SU-DHL-6 (cell line): ENCODE data around the gene STAB1.
A peak's percentile ranks its signal among the peaks of the same experiment; 100 is the strongest.

ENCODE experiments used
- H2AFZ ChIP-seq: fragments of 200-600 bp; sonication (generic); 2 replicates; pipeline ENCODE4 v1.6.1; 2014; ENCODE audit warnings: low read depth, mild to moderate bottlenecking, moderate library complexity, mixed read lengths, antibody characterized with exemption, low read length; ENCODE audit not compliant: severe bottlenecking
- H3F3A ChIP-seq: fragments of 200-600 bp; shearing (Covaris generic); 2 replicates; pipeline ENCODE4 v1.6.0; 2016; ENCODE audit warnings: antibody characterized with exemption, mild to moderate bottlenecking; ENCODE audit not compliant: insufficient read depth
- H3K27ac ChIP-seq: fragments of 200-600 bp; sonication (generic); 2 replicates; pipeline ENCODE4 v1.5.1; 2016; ENCODE audit warnings: low read depth, mild to moderate bottlenecking, low read length, moderate library complexity, mixed read lengths
- H3K27me3 ChIP-seq: fragments of 200-600 bp; sonication (generic), shearing (Covaris generic); 2 replicates; pipeline ENCODE4 v1.6.0; 2014; ENCODE audit warnings: mild to moderate bottlenecking, low read length
- H3K36me3 ChIP-seq: fragments of 200-600 bp; sonication (generic); 2 replicates; pipeline ENCODE4 v1.6.1; 2014; ENCODE audit warnings: mild to moderate bottlenecking, low read length, mixed read lengths
- H3K4me2 ChIP-seq: fragments of 300-600, 200-600 bp; shearing (Covaris generic), sonication (generic); 2 replicates; pipeline ENCODE4 v1.6.0; 2014; ENCODE audit warnings: low read length, low read depth, mild to moderate bottlenecking; ENCODE audit not compliant: poor library complexity, severe bottlenecking
- H3K4me3 ChIP-seq: fragments of 200-600 bp; sonication (generic); 2 replicates; pipeline ENCODE4 v1.5.1; 2014; ENCODE audit warnings: antibody characterized with exemption, low read length, mild to moderate bottlenecking, mixed read lengths; ENCODE audit not compliant: insufficient read depth, poor library complexity, severe bottlenecking
- H3K79me2 ChIP-seq: fragments of 200-600 bp; sonication (generic); 2 replicates; pipeline ENCODE4 v1.6.1; 2014; ENCODE audit warnings: mild to moderate bottlenecking, low read length, moderate library complexity; ENCODE audit not compliant: insufficient read depth
- H3K9ac ChIP-seq: fragments of 200-600 bp; sonication (generic); 2 replicates; pipeline ENCODE4 v1.7.0; 2014; ENCODE audit warnings: mild to moderate bottlenecking, low read length
- H3K9me2 ChIP-seq: fragments of 200-600 bp; sonication (generic); replicated peaks from 2 replicates; pipeline ENCODE4 v1.6.1; 2014; ENCODE audit warnings: low read length; ENCODE audit not compliant: insufficient read depth
- H3K9me3 ChIP-seq: fragments of 200-600 bp; sonication (generic); 2 replicates; pipeline ENCODE4 v1.6.1; 2014; ENCODE audit warnings: low read length, mixed read lengths; ENCODE audit not compliant: insufficient read depth
- H4K20me1 ChIP-seq: fragments of 200-600 bp; sonication (generic); 2 replicates; pipeline ENCODE4 v1.6.1; 2014; ENCODE audit warnings: low read depth, mild to moderate bottlenecking, antibody characterized with exemption, low read length, moderate library complexity, mixed read lengths
- CTCF ChIP-seq: fragments of 200-600 bp; sonication (generic); IDR thresholded peaks from one replicate; pipeline ENCODE4 v1.5.1; 2017; ENCODE audit warnings: antibody characterized with exemption, mild to moderate bottlenecking, low read length, moderate library complexity; ENCODE audit not compliant: insufficient read depth, poor library complexity, severe bottlenecking
- EZH2phosphoT487 ChIP-seq: fragments of 200-600 bp; sonication (generic), shearing (Covaris generic); conservative IDR thresholded peaks from 2 replicates; pipeline ENCODE4 v1.6.1; 2018; ENCODE audit warnings: mild to moderate bottlenecking, antibody characterized with exemption, low read length, moderate library complexity, mixed read lengths

STAB1 gene

GRCh38 chr3:52530918-52531826 is 36.0 kb downstream of the STAB1 start:
- TF ChIP-seq EZH2phosphoT487 (no peak), CTCF (no peak)
- peak overlapping the region; percentile 93; the same call in 1 of the 2 replicates for H3K9ac ChIP-seq
- H3K4me3 ChIP-seq = no peak overlapping the region
- no peaks in the 10 kb centered on the region for H3K9me2 ChIP-seq
- peaks cover 21% of the 10 kb centered on the region for H3F3A ChIP-seq
- H3K4me2 ChIP-seq = peak overlapping the region; percentile 93
- H3K79me2 ChIP-seq = peaks cover 45% of the 10 kb centered on the region
- no peaks in the 10 kb centered on the region for H3K27me3 ChIP-seq
- H3K36me3 ChIP-seq = 0 out of 2 replicates have a peak, but pooled peaks cover 4% of the 10 kb centered on the region
- H2AFZ ChIP-seq = no peak overlapping the region
- no peak overlapping the region for H3K27ac ChIP-seq
- peaks cover 9% of the 10 kb centered on the region; the same call in 1 of the 2 replicates for H4K20me1 ChIP-seq
- H3K9me3 ChIP-seq = no peaks in the 10 kb centered on the region

- TF ChIP-seq EZH2phosphoT487 (no peak), CTCF (no peak)
- peak overlapping the region; percentile 93 for H3K9ac ChIP-seq
- peaks cover 21% of the 10 kb centered on the region for H3F3A ChIP-seq
- H2AFZ ChIP-seq = no peak overlapping the region
- H3K9me2 ChIP-seq = no peaks in the 10 kb centered on the region
- no peaks in the 10 kb centered on the region for H3K27me3 ChIP-seq
- peak overlapping the region; percentile 82 for H3K4me3 ChIP-seq
- H4K20me1 ChIP-seq = peaks cover 9% of the 10 kb centered on the region; the same call in 1 of the 2 replicates
- H3K9me3 ChIP-seq = no peaks in the 10 kb centered on the region
- peaks cover 51% of the 10 kb centered on the region for H3K79me2 ChIP-seq
- H3K36me3 ChIP-seq = 0 out of 2 replicates have a peak, but pooled peaks cover 4% of the 10 kb centered on the region
- peak overlapping the region; percentile 93 for H3K4me2 ChIP-seq
- 0 out of 2 replicates have a peak overlapping the region, but pooled peaks have one; percentile 64 for H3K27ac ChIP-seq
Observed at GRCh38 chr3:52531860-52532516, 36.9 kb downstream of the STAB1 start.

GRCh38 chr3:52532517-52532837 is 37.3 kb downstream of the STAB1 start:
- Histone ChIP-seq H3K27me3 (no peaks in the 10 kb centered on the region), H3K27ac (peak overlapping the region; percentile 64), H3K4me3 (peak overlapping the region; percentile 82), H2AFZ (no peak overlapping the region), H3K9me2 (no peaks in the 10 kb centered on the region), H3K36me3 (0 out of 2 replicates have a peak, but pooled peaks cover 4% of the 10 kb centered on the region), H3K9me3 (no peaks in the 10 kb centered on the region), H3K9ac (peak overlapping the region; percentile 93), H3K4me2 (peak overlapping the region; percentile 93), H4K20me1 (peaks cover 9% of the 10 kb centered on the region; the same call in 1 of the 2 replicates), H3K79me2 (peaks cover 56% of the 10 kb centered on the region), H3F3A (peaks cover 21% of the 10 kb centered on the region)
- TF ChIP-seq CTCF (no peak), EZH2phosphoT487 (no peak)
